ENCODE measurements around the gene MUCL3. TPM values are rescaled to one million over a fixed set of nuclear protein-coding genes. Genes with fewer than 3 reads are reported as not detected.
"Not testable (repeated sequence)": the region's sequence is repeated elsewhere in the genome, so short reads cannot be mapped to it uniquely, and the experiment has no call there.

MUCL3 gene
- total RNA-seq, 2 experiments from 2014 or later, result not detected

DNA sequence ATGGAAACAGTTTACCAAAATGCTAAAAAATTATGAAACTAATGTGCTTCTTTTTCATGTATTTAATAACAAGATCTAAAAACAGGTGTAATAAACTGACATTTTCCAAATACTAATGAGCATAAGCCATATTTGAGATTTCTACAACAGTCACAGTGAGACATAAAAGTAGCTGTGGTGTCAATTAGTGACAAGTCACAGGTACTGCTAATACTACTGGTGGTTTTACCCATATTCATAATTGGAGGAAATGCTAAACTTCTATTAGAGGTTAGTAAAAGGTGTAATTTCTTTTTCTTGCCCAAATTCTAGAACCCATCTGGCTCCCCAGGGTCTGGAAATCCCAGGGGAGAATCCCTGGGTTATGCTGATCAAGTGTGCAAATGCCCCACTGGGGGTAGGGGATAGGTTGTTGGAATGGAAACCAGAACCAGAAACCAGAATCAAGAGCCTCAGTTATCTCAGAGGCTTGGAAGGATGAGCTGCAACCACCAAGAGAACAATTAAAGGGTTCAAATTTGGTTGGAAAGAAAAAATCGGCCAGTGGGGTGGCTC is 39.8 kb upstream of the MUCL3 start:
- ChIA-PET CTCF (interaction anchor here (0.9 to 1.5 kb wide), 4 partner anchors 9 to 179 kb away, joined by 3 to 4 read pairs (median 4); partner anchors contain the start of gene VARS2), POLR2A (no interaction called here)
- H3K27me3 Mint-ChIP-seq, result no peaks in the 10 kb centered on the region
- no peaks in the 10 kb centered on the region for H3K9me3 Mint-ChIP-seq
- H3K4me1 Mint-ChIP-seq, result peaks cover 5% of the 10 kb centered on the region
- no peak for DNase-seq
- no peak overlapping the region for H3K27ac Mint-ChIP-seq
- no peak overlapping the region for H3K4me3 Mint-ChIP-seq
- no peaks in the 10 kb centered on the region for H3K36me3 Mint-ChIP-seq (ENCODE audit: low read depth)

DNA sequence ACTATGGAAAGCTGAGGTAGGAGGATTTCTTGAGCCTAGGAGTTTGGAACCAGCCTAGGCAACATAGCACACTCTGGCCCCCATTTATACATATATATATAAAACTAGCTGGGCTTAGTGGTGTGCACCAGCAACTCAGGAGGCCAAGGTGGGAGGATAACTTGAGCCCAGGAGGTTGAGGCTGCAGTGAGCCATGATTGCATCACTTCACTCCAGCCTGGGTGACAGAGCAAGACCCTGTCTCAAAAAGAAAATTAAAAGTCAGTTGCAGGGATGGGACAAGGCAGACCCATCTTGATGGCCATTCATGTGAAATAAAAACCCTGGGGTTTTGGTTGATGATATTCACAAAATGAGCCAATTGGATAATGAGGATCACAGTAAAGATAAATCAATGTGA is 39.3 kb upstream of the MUCL3 start:
- Mint-ChIP-seq H3K4me1 (peaks cover 5% of the 10 kb centered on the region), H3K27ac (no peak overlapping the region), H3K27me3 (no peaks in the 10 kb centered on the region), H3K36me3 (ENCODE audit: low read depth) (no peaks in the 10 kb centered on the region), H3K4me3 (no peak overlapping the region), H3K9me3 (no peaks in the 10 kb centered on the region)
- CTCF ChIA-PET, result interaction anchor here (1.5 kb wide), 3 partner anchors 13 to 178 kb away, joined by 3 to 4 read pairs (median 4); partner anchors contain the start of gene VARS2
- POLR2A ChIA-PET, result no interaction called here
- DNase-seq, result no peak

DNA sequence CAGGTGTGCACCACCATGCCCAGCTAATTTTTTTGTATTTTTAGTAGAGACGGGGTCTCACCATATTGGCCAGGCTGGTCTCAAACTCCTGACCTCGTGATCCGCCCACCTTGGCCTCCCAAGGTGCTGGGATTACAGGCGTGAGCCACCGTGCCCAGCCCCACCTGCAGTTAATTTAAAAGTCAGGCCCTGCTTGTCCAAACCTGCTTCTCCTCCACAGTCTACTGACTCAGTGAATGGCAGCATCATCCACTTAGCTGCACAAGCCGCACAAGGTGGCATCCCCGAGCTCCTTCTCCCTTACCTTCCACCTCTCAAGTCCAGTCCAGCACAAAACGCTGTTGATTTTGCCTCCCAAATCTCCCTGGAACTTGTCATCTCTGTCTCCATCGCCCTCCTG is 38.6 kb upstream of the MUCL3 start:
- DNase-seq; H3K4me1 Mint-ChIP-seq; H3K4me3 Mint-ChIP-seq; H3K27ac Mint-ChIP-seq; H3K9me3 Mint-ChIP-seq; H3K27me3 Mint-ChIP-seq; H3K36me3 Mint-ChIP-seq (ENCODE audit: low read depth); POLR2A ChIA-PET: not testable (repeated sequence)
- CTCF ChIA-PET, result interaction anchor here (1.5 kb wide), 3 partner anchors 12 to 177 kb away, joined by 3 to 4 read pairs (median 4); partner anchors contain the start of gene VARS2

DNA sequence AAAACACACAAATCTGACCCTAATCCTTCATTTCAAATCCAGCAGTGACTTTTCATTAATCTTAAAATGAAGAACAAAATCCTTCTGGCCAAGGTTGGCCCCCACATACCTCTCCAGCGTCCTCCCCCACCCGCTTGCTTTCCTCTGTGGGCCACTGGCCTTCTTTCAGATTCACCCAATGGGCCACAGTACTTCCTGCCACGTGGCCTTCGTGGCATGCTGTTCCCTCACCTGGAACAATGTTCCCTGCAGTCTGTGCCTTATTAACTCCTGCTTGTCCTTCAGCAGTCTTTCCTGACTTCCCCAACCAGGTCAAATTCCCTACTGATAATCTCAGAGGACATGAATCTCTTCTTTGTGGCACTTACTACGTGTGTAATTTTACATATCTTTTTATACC is 38.1 kb upstream of the MUCL3 start:
- no peak for DNase-seq
- Mint-ChIP-seq H3K36me3 (ENCODE audit: low read depth) (no peaks in the 10 kb centered on the region), H3K4me3 (no peak overlapping the region), H3K4me1 (peaks cover 9% of the 10 kb centered on the region), H3K9me3 (no peaks in the 10 kb centered on the region), H3K27me3 (no peaks in the 10 kb centered on the region), H3K27ac (no peak overlapping the region)
- CTCF ChIA-PET, result no interaction called here
- POLR2A ChIA-PET, result no interaction called here

DNA sequence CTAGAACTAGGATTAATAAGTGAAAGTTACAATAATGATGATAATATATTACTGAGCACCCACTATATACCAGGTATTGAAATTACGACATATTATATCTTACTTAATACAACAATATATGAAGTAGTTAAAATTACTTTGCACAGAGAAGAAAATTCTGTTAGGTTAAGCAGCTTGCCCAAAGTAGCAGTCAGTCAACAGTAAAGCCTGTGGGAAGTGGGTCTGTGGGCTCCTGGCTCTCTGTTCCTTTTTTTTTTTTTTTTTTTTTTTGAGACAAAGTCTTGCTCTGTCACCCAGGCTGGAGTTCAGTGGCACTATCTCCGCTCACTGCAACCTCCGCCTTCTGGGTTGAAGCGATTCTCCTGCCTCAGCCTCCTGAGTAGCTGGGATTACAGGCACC is 37.5 kb upstream of the MUCL3 start:
- Mint-ChIP-seq H3K4me1 (peaks cover 14% of the 10 kb centered on the region), H3K27ac (no peak overlapping the region), H3K36me3 (ENCODE audit: low read depth) (no peaks in the 10 kb centered on the region), H3K27me3 (no peaks in the 10 kb centered on the region), H3K4me3 (no peak overlapping the region), H3K9me3 (no peaks in the 10 kb centered on the region)
- DNase-seq, result no peak
- CTCF ChIA-PET, result interaction anchor here (0.6 to 6.8 kb wide), 2 partner anchors 24 to 74 kb away, joined by 3 to 22 read pairs; no protein-coding TSS in a partner anchor
- POLR2A ChIA-PET, result interaction anchor here (0.6 kb wide), 1 partner anchor 406 kb away, joined by 3 read pairs; no protein-coding TSS in a partner anchor

DNA sequence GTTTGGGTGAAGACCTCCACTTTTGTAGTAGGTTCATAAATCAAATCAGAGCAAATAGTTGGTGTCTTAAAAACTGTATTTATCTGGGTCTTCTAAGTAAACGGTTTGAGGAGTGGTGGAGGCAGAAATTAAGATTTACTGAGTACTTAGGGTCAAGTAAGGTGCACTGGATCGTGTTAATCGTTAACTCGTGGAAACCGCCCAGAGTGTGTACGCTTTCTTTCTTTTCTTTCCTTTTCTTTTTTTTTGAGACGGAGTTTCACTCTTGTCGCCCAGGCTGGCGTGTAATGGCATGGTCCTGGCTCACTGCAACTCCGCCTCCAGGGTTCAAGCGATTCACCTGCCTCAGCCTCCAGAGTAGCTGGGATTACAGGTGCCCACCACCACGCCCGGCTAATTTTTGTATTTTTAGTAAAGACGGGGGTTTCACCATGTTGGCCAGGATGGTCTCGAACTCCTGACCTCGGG is 33.4 kb upstream of the MUCL3 start:
- H3K27me3 Mint-ChIP-seq, H3K9me3 Mint-ChIP-seq, DNase-seq: not testable (repeated sequence)
- ChIA-PET CTCF (interaction anchor here (0.9 to 6.8 kb wide), 6 partner anchors 8 to 180 kb away, joined by 3 to 22 read pairs (median 6); no protein-coding TSS in a partner anchor), POLR2A (interaction anchor here (1.1 to 1.3 kb wide), 3 partner anchors 12 to 187 kb away, joined by 3 read pairs; no protein-coding TSS in a partner anchor)
- H3K4me1 Mint-ChIP-seq, result peaks cover 27% of the 10 kb centered on the region
- peak overlapping the region; percentile 14 for H3K27ac Mint-ChIP-seq
- peaks cover 15% of the 10 kb centered on the region for H3K36me3 Mint-ChIP-seq (ENCODE audit: low read depth)
- H3K4me3 Mint-ChIP-seq, result peak overlapping the region; percentile 91

DNA sequence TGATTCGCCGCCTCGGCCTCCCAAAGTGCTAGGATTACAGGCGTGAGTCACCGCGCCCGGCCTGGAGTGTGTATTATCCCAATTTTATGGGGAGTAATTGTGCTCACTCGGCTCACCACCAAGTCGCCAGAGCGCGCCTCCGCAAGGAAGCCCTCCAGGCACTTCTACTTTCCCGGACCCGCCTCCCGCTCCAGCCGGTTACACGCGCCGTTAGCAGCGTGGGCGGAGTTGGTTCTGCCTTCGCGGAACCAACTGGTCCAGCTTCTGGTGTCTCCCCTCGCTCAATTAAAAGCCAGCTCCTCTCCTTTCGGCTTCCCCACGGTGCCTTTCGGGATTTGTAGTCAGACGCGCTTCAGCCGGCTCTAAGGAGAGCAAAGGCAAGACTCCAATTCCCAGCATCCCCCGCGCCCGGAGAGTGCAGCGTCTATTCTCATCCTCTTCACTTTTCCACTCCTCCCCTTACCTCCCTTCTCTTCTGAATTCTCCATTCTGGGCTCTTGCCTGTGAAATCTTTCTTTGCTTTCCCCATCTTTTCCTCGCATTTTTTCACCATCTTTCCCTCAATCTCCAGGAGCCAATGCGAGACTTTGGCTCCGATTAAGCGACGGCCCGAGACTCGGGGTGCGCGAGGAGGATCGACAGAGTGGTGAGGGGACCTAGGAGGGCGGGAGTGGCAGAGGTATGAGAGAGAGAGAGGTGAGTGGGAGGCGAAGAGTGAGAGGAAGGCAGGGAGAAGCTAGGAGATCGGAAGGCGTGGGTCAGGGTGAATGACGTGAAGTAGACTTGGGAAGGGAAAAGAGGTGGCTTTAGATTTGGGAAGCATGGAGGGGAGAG is 32.8 kb upstream of the MUCL3 start, which contains the start of gene GTF2H4:
Gene GTF2H4 (plus strand): TSS at position 450 of the 834 bp plus-strand sequence.
- POLR2A ChIA-PET, result interaction anchor here (1.1 to 1.3 kb wide), 3 partner anchors 11 to 186 kb away, joined by 3 read pairs; no protein-coding TSS in a partner anchor
- Mint-ChIP-seq H3K9me3 (no peaks in the 10 kb centered on the region), H3K27ac (peak within 1 kb of the TSS; percentile 32), H3K4me1 (peaks cover 26% of the 10 kb centered on the region), H3K4me3 (peak within 1 kb of the TSS; percentile 91), H3K36me3 (ENCODE audit: low read depth) (peaks cover 21% of the 10 kb centered on the region), H3K27me3 (no peaks in the 10 kb centered on the region)
- DNase-seq, result peak; percentile 96
- CTCF ChIA-PET, result interaction anchor here (0.9 to 6.8 kb wide), 5 partner anchors 8 to 179 kb away, joined by 3 to 22 read pairs (median 6); no protein-coding TSS in a partner anchor

DNA sequence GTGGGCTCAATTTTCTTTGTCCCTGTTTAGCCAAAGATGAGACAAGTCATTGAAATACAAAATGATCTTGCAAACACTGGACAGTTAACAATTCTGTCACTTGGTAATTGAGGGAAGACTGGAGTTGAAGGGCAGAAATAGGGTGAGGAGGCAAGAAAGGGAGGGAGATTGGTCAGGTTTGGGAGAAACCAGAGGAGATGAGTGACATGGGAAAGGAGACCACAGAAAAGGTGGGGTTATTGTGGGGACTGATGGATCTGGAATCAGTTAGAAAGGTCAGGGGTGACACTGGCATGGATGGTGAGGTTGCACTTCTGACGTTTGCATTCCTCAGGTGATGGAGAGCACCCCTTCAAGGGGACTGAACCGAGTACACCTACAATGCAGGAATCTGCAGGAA is 32.1 kb upstream of the MUCL3 start:
- H3K9me3 Mint-ChIP-seq, result no peaks in the 10 kb centered on the region
- peaks cover 21% of the 10 kb centered on the region for H3K36me3 Mint-ChIP-seq (ENCODE audit: low read depth)
- no peaks in the 10 kb centered on the region for H3K27me3 Mint-ChIP-seq
- ChIA-PET POLR2A (interaction anchor here (1.2 kb wide), 1 partner anchor 10 kb away, joined by 3 read pairs; no protein-coding TSS in a partner anchor), CTCF (interaction anchor here (1.4 to 6.8 kb wide), 2 partner anchors 79 to 179 kb away, joined by 6 to 22 read pairs; no protein-coding TSS in a partner anchor)
- H3K4me1 Mint-ChIP-seq, result peaks cover 32% of the 10 kb centered on the region
- no peak overlapping the region for H3K27ac Mint-ChIP-seq
- peak overlapping the region; percentile 91 for H3K4me3 Mint-ChIP-seq
- no peak for DNase-seq

DNA sequence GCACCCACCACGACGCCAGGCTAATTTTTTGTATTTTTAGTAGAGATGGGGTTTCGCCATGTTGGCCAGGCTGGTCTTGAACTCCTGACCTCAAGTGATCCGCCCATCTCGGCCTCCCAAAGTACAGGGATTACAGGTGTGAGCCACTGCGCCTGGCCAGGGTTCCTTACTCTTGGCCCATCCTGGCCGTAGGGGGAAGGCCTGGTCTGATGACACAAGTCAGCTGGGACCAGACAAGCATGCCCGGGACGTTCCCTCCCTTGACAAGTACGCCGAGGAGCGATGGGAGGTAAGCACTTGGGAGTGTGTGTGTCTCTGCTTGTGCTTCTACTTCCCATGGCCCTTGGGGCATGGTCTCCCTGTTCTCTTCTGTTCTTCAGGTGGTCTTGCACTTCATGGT is 30.3 kb upstream of the MUCL3 start:
- H3K4me3 Mint-ChIP-seq, H3K27ac Mint-ChIP-seq, POLR2A ChIA-PET, DNase-seq, H3K9me3 Mint-ChIP-seq, H3K27me3 Mint-ChIP-seq: not testable (repeated sequence)
- H3K4me1 Mint-ChIP-seq, result peaks cover 43% of the 10 kb centered on the region
- H3K36me3 Mint-ChIP-seq (ENCODE audit: low read depth), result peaks cover 21% of the 10 kb centered on the region
- CTCF ChIA-PET, result interaction anchor here (0.9 to 1.0 kb wide), 2 partner anchors 169 to 368 kb away, joined by 3 read pairs; no protein-coding TSS in a partner anchor

DNA sequence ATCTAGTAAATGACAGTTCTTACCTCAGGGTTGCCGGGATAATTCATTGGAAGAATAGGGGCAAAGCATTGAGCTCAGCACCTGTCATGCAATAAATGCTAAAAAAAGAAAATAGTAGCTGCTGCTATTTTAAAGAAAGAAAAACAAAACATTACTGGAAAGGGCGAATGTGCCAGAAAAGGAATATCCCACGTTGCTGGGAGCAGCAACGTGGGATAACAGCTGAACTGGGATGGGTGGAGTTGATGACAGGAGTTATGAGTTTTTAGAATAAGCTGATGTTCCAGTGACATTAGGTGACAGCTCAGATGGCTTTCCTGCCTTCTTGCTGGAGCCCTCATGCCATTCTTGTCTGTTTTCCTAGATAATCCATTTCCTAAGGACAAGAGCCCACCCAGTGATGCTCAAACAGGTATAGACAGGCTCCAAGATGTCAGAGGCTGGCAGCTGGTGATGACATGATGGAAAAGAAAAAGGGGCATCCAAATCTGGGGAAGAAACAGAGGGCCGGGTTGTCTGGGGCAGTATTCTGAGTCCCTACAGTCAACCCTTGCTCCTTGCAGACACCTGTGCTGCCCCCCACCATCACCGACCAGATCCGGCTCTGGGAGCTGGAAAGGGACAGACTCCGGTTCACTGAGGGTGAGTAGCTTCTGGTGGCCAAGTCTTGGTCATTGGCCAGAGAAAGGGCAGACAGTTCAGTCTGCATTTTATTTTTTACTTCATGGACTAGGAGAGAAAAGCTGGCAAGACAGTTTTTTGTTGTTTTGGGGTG is 27.8 kb upstream of the MUCL3 start:
- DNase-seq, result no peak
- Mint-ChIP-seq H3K27ac (no peak overlapping the region), H3K4me1 (peaks cover 42% of the 10 kb centered on the region), H3K4me3 (peak overlapping the region; percentile 87), H3K36me3 (ENCODE audit: low read depth) (peaks cover 28% of the 10 kb centered on the region), H3K9me3 (no peaks in the 10 kb centered on the region), H3K27me3 (no peaks in the 10 kb centered on the region)
- POLR2A ChIA-PET, result interaction anchor here (0.6 to 2.2 kb wide), 6 partner anchors 17 to 191 kb away, joined by 3 to 10 read pairs (median 4); no protein-coding TSS in a partner anchor
- CTCF ChIA-PET, result interaction anchor here (0.7 to 4.6 kb wide), 15 partner anchors 8 to 189 kb away, joined by 3 to 70 read pairs (median 6); no protein-coding TSS in a partner anchor

DNA sequence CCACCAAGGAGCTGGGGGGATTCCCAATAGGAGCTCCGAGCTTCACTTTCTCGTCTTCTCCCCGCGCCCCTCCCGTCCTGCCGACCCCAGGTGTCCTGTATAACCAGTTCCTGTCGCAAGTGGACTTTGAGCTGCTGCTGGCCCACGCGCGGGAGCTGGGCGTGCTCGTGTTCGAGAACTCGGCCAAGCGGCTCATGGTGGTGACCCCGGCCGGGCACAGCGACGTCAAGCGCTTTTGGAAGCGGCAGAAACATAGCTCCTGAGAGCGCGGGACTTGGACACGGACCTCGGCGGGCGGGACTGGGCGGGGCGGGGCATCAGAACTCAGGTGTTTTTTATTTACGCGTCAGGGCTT is 27.1 kb upstream of the MUCL3 start:
- POLR2A ChIA-PET, result interaction anchor here (0.6 to 2.2 kb wide), 14 partner anchors 8 to 549 kb away, joined by 3 to 10 read pairs (median 4); partner anchors contain the start of gene FLOT1
- Mint-ChIP-seq H3K4me1 (peaks cover 34% of the 10 kb centered on the region), H3K9me3 (no peaks in the 10 kb centered on the region), H3K27me3 (no peaks in the 10 kb centered on the region), H3K27ac (peak overlapping the region; percentile 67), H3K36me3 (ENCODE audit: low read depth) (peaks cover 28% of the 10 kb centered on the region), H3K4me3 (peak overlapping the region; percentile 87)
- CTCF ChIA-PET, result interaction anchor here (0.6 to 4.6 kb wide), 22 partner anchors 9 to 296 kb away, joined by 3 to 70 read pairs (median 4); partner anchors contain the start of genes MRPS18B and PPP1R10
- no peak for DNase-seq
